Keratinocyte (primary cell): ENCODE results near the gene TARS3. TPM values are rescaled to one million over a fixed set of nuclear protein-coding genes. Genes with fewer than 3 reads are reported as not detected.

Experiments used
- DNase-seq: peaks from one replicate; pipeline ENCODE4 v3.0.0-alpha.2; 2011; ENCODE audit warnings: low read depth, missing footprints, low spot score
- FAIRE-seq: peaks from 2 replicates; lab custom pipeline; 2011; peaks lifted over from hg19 to GRCh38; lab: Jason Lieb, UNC
- H2AFZ ChIP-seq: 2 replicates; pipeline ENCODE4 v1.6.0; 2012; ENCODE audit warnings: low read length, control low read depth, inconsistent platforms; ENCODE audit not compliant: control insufficient read depth
- H3K27ac ChIP-seq: 2 replicates; pipeline ENCODE4 v1.5.1; 2011; ENCODE audit warnings: low read length; ENCODE audit not compliant: control insufficient read depth, insufficient read depth
- H3K27me3 ChIP-seq: 3 replicates; pipeline ENCODE4 v1.6.0; 2011; ENCODE audit warnings: low read length; ENCODE audit not compliant: control insufficient read depth, insufficient read depth; ENCODE audit errors: extremely low read depth
- H3K36me3 ChIP-seq, 2 experiments: 2 replicates in 1 of 2; 3 replicates in 1 of 2; pipeline ENCODE4 v1.5.1; 2011; ENCODE audit warnings: low read length in 2 of 2, mild to moderate bottlenecking in 1 of 2; ENCODE audit not compliant: control insufficient read depth in 2 of 2, insufficient read depth in 2 of 2; ENCODE audit errors: extremely low read depth in 1 of 2
- H3K4me1 ChIP-seq: 3 replicates; pipeline ENCODE4 v1.5.1; 2011; ENCODE audit warnings: low read length; ENCODE audit not compliant: control insufficient read depth, insufficient read depth; ENCODE audit errors: extremely low read depth
- H3K4me2 ChIP-seq: 3 replicates; pipeline ENCODE4 v1.6.0; 2011; ENCODE audit warnings: low read depth, low read length; ENCODE audit not compliant: control insufficient read depth, insufficient read depth; ENCODE audit errors: extremely low read depth
- H3K4me3 ChIP-seq, 3 experiments: fragments of 200-600 bp in 1 of 3; sonication (generic) in 1 of 3; 2 replicates in 2 of 3; 3 replicates in 1 of 3; pipeline ENCODE4 v1.5.1; 2011 to 2016; ENCODE audit warnings: low read length in 3 of 3, mild to moderate bottlenecking in 3 of 3, control low read depth in 2 of 3, inconsistent platforms in 1 of 3, low read depth in 1 of 3, mixed read lengths in 1 of 3, mixed run types in 1 of 3, moderate library complexity in 1 of 3; ENCODE audit not compliant: control insufficient read depth in 2 of 3, insufficient read depth in 2 of 3; ENCODE audit errors: extremely low read depth in 1 of 3
- H3K79me2 ChIP-seq: 2 replicates; pipeline ENCODE4 v1.6.0; 2012; ENCODE audit warnings: low read length; ENCODE audit not compliant: control insufficient read depth, insufficient read depth
- H3K9ac ChIP-seq: 3 replicates; pipeline ENCODE4 v1.6.0; 2011; ENCODE audit warnings: low read length; ENCODE audit not compliant: control insufficient read depth, insufficient read depth; ENCODE audit errors: extremely low read depth
- H3K9me1 ChIP-seq: 3 replicates; pipeline ENCODE4 v1.6.0; 2011; ENCODE audit warnings: low read length; ENCODE audit not compliant: control insufficient read depth, insufficient read depth; ENCODE audit errors: extremely low read depth
- H3K9me3 ChIP-seq: 2 replicates; pipeline ENCODE4 v1.5.1; 2012; ENCODE audit warnings: low read depth, low read length; ENCODE audit not compliant: control insufficient read depth
- H4K20me1 ChIP-seq: 3 replicates; pipeline ENCODE4 v1.6.0; 2011; ENCODE audit warnings: low read length; ENCODE audit not compliant: control insufficient read depth, insufficient read depth; ENCODE audit errors: extremely low read depth
- EZH2 ChIP-seq: IDR thresholded peaks from one replicate; pipeline ENCODE4 v1.6.1; 2012; ENCODE audit warnings: inconsistent platforms, mild to moderate bottlenecking, low read length, moderate library complexity
- dilution Hi-C: fragments of 300-500 bp; cut with MboI; formaldehyde crosslinking; loops from one replicate; pipeline ENCODE4 v1.7.0; 2020; ENCODE audit warnings: low sequenced_read_pairs; ENCODE audit not compliant: extremely low pct_ligation_motif_present
- polyA plus RNA-seq, 5 experiments: library from polyadenylated mRNA; depleted of rRNA in 3 of 5; stranded (reverse) in 3 of 5; stranded (forward) in 1 of 5; unstranded in 1 of 5; fragments of >200 nt; gene quantifications; 1 replicate in 1 of 5; 2 replicates in 3 of 5; 3 replicates in 1 of 5; pipeline versions ENCODE4 v1.2.1 to v1.2.3, GENCODE V29; 2011 to 2012; ENCODE audit warnings: missing spikeins in 2 of 5, low read depth in 1 of 5, low replicate concordance in 1 of 5
- small RNA-seq, 3 experiments: library from RNA; depleted of rRNA; stranded (forward); fragments of <200 nt; gene quantifications; one replicate each; pipeline ENCODE3, GENCODE V24; 2012; ENCODE audit warnings: low read depth in 3 of 3, low replicate concordance in 1 of 3; ENCODE audit not compliant: insufficient read length in 3 of 3
- TF ChIP-seq, protein P1 (sequence below), 3 experiments: IDR thresholded peaks in 1 of 3; conservative IDR thresholded peaks in 1 of 3; optimal IDR thresholded peaks in 1 of 3; 2 replicates in 2 of 3; 3 replicates in 1 of 3; pipeline versions ENCODE3 to v1.5.1; 2011; ENCODE audit warnings: low read length in 3 of 3, mild to moderate bottlenecking in 3 of 3, moderate library complexity in 2 of 3, control low read depth in 1 of 3, inconsistent platforms in 1 of 3; ENCODE audit not compliant: insufficient read depth in 2 of 3; ENCODE audit errors: extremely low read depth in 1 of 3

Gene TARS3
- polyA plus RNA-seq, 1 donor (not counting 4 experiments of a cell fraction or from before 2014, with no cell fraction given) = 3.9 TPM

DNA sequence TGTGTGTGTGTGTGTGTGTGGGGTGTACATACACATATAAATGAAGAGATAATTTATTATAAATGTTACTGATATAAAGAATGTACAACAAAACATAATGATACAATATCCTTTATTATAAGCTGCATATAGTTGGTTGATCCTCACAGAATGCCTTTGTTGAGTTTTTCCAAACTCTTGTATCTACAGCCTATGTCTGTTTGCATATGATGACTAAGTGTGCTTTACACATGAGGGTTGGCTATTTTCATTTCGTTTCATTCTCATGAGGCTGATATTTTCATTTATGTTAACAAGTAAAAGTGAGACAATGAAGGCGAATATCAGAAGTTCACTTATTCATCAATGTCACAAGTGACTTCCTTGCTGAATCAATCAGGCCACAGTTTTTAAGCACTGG is 117.2 kb downstream of the TARS3 start:
- dilution Hi-C loops = no loop called here
- Histone ChIP-seq H3K4me2 (no peak overlapping the region), H3K4me1 (no peaks in the 10 kb centered on the region), H3K9ac (no peak overlapping the region), H3K9me3 (no peaks in the 10 kb centered on the region), H3K27ac (no peak overlapping the region), H3K9me1 (no peaks in the 10 kb centered on the region), H3K79me2 (no peaks in the 10 kb centered on the region), H2AFZ (no peak overlapping the region), H3K36me3 (no peaks in the 10 kb centered on the region), H3K27me3 (peaks cover 8% of the 10 kb centered on the region), H4K20me1 (no peaks in the 10 kb centered on the region), H3K4me3 (no peak overlapping the region)
- TF ChIP-seq, protein P1, sequence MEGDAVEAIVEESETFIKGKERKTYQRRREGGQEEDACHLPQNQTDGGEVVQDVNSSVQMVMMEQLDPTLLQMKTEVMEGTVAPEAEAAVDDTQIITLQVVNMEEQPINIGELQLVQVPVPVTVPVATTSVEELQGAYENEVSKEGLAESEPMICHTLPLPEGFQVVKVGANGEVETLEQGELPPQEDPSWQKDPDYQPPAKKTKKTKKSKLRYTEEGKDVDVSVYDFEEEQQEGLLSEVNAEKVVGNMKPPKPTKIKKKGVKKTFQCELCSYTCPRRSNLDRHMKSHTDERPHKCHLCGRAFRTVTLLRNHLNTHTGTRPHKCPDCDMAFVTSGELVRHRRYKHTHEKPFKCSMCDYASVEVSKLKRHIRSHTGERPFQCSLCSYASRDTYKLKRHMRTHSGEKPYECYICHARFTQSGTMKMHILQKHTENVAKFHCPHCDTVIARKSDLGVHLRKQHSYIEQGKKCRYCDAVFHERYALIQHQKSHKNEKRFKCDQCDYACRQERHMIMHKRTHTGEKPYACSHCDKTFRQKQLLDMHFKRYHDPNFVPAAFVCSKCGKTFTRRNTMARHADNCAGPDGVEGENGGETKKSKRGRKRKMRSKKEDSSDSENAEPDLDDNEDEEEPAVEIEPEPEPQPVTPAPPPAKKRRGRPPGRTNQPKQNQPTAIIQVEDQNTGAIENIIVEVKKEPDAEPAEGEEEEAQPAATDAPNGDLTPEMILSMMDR (optimal IDR thresholded peaks at IDR 0.05 in 1 of 3, IDR thresholded peaks at IDR 0.05 in 1 of 3, conservative IDR thresholded peaks at IDR 0.05 in 1 of 3; ENCODE audit: extremely low read depth in 1 of 3, insufficient read depth in 2 of 3, low read length in 3 of 3) = no peak
- no peak for TF ChIP-seq EZH2
- FAIRE-seq (no peak), DNase-seq (no peak)

DNA sequence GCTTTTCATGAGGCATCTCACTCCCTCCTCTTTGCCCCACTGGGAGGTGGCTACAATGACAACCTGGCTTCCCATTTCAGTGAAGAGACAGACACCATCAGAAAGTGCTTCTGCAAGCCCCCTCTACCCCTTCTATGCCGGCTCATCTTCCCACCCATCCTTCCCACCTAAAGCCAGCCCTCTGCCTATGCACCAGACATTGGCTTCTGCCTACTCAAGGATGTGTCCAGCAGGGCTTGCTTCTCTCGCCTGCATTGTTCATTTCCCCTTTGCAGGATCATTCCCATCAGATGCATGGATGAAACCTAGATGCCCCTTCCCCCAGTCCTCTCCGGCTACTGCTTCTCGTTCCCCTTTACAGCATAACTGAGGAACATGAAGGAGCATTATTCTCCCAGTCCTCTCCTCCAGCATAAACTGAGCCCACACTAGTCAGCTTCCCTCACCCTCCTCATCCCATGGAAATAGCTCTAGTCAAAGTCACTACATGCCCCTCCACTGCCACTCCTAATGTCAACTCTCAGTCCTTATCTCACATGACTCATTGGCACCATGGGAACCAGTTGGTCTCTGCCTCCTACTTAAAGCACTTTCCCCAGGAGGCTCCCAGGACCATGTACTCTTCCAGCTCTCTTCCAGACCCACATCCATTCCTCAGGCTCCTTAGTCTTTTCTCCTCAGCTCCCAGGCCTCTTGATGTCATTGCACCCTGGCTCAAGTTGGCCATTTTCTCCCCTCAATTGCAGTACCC is 120.0 kb downstream of the TARS3 start:
- no peaks in the 10 kb centered on the region for H3K9me1 ChIP-seq
- H4K20me1 ChIP-seq = no peaks in the 10 kb centered on the region
- H3K27me3 ChIP-seq = peaks cover 15% of the 10 kb centered on the region
- H3K9ac ChIP-seq = no peak overlapping the region
- dilution Hi-C loops = no loop called here
- no peak for FAIRE-seq
- TF ChIP-seq, protein P1 (optimal IDR thresholded peaks at IDR 0.05 in 1 of 3, IDR thresholded peaks at IDR 0.05 in 1 of 3, conservative IDR thresholded peaks at IDR 0.05 in 1 of 3; ENCODE audit: extremely low read depth in 1 of 3, insufficient read depth in 2 of 3, low read length in 3 of 3) = no peak
- no peak for TF ChIP-seq EZH2
- no peak overlapping the region for H2AFZ ChIP-seq
- no peak overlapping the region for H3K27ac ChIP-seq
- H3K36me3 ChIP-seq = no peaks in the 10 kb centered on the region
- no peak for DNase-seq
- H3K4me3 ChIP-seq = no peak overlapping the region
- no peaks in the 10 kb centered on the region for H3K4me1 ChIP-seq
- H3K9me3 ChIP-seq = no peaks in the 10 kb centered on the region
- no peak overlapping the region for H3K4me2 ChIP-seq
- H3K79me2 ChIP-seq = no peaks in the 10 kb centered on the region

Small RNAs within 50 kb of the gene (small RNA-seq; reads per million reads assigned to genes)
- gene RN7SL209P (0 reads per million in 3 experiments), gene RNU6-807P (0 reads per million in 3 experiments)

Other genes with a start within 250 kb of the TARS3 start
- 3.1 to 4.4 TPM (median 3.5 TPM) in 3 replicates for gene PCSK6, start 234.8 kb downstream of the TARS3 start, polyA plus RNA-seq
- 42.1 to 58.5 TPM (median 56.7 TPM) in 3 replicates for gene TM2D3, start 72.1 kb downstream of the TARS3 start, polyA plus RNA-seq
- gene OR4F6, start 79.0 kb upstream of the TARS3 start, polyA plus RNA-seq = not detected in 3 replicates
- gene OR4F15, start 87.7 kb upstream of the TARS3 start, polyA plus RNA-seq = not detected in 3 replicates